CD4-positive, alpha-beta T cell treated with Interleukin-15 for 1 hour (primary cell): ENCODE results near the gene NEGR1.
"Not testable (repeated sequence)": the region's sequence is repeated elsewhere in the genome, so short reads cannot be mapped to it uniquely, and the experiment has no call there.

Experiments
- DNase-seq: peaks from one replicate; pipeline ENCODE4 v3.0.0-alpha.2; 2020

Gene NEGR1

DNA sequence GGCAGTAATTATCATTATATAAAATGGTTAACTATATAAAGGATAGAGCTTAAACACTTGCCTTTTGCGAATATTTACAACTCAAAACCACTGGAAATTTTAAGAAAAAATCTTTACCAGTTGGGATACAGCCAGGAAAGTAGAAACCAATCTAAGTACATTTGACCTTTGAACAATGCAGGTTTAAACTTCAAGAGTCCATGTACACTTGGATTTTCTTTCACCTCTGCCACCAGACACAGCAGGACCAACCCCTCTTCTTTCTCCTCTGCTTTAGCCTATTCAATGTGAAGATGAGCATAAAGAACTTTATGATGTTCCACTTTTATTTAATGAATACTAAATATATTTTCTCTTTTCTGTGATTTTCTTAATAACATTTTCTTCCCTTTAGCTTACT, 361.1 kb downstream of the NEGR1 start:
- no peak for DNase-seq

DNA sequence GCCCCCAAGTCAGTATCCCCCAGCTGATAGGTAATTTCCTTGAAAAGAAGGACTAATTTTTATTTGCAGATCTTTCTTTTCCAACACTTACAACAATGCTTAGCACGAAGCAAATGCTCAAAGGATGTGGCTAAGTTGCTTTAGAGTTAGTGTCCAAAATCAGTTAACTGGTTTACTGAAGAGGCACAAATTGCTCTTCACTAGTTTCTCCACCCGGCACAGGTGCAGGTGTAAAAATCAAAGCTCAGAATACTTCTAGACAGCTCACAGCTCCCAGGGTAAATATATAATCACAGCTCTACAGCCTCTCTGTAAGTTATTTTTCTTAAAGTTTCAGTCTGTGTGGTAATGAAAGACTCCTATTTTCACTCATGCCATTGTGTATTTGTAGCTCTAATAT, 361.8 kb downstream of the NEGR1 start:
- no peak for DNase-seq

DNA sequence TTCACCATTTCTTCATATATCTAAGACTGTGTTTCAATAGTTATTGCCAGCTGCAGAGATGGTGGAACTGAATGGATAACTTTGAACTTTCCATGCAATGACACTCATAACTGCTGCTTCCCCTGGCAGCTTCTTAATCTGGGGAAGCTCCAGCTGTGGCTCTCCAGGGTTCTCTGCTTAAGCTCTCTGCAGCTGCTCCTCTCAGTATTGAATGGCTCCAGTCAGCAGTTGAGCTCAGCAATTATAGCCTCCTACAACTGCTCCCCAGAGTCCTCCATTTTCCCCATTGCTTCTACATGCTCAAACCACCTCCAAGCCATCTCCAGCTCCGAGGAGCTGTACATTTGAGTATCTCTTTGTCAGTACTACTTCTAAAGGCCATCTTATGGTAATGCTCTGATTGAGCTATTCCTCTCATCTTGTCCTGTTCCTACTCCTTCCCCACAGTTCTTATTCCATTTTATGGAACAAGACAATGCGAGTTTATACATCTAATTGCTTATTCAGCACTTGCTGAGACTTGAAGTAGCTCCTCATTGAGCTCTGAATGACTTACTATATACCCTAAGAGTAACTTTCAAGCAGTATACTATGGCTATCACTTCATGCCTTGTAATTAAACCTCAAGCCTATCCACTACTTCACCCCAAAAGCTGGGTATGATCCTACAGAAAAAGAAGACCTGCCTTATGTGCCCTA, 362.4 kb downstream of the NEGR1 start:
- no peak for DNase-seq

DNA sequence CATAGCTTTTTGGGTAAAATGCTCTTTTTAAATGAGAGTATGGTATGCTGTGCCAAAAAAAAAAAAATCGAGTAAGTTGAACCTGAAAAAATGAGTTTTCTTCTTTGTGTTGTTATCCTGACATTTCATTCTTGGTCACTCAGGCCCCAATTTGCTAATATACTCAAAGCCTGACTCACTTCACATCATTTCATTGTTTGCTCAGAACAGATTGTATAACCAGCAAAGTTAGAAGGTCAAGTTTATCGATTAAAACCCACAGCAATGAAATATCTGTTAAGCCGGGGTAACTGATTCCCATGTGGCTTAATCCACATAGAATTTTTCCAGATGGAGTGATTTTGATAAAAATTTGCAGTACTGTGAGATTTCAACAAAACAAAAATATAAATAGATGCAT, 363.7 kb downstream of the NEGR1 start:
- DNase-seq: no peak

DNA sequence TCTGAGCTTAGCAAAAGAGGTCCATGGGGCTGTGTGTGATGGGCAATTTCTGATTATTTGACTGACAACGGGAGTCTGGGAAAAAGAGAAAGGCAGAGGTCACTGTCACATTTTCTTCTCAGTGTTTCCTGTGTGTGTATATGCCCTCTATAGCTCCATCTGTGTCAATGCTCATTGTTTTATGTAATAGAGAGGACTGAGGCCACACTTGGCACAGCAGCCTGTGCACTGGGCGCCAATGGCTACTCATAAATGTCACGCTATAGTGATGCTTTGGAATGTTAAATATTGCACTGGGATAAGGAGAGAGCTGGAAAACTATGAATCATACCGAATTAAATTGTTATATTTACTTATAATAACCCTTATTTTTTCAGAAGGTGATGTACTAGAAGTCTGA, 365.4 kb downstream of the NEGR1 start:
- no peak for DNase-seq

DNA sequence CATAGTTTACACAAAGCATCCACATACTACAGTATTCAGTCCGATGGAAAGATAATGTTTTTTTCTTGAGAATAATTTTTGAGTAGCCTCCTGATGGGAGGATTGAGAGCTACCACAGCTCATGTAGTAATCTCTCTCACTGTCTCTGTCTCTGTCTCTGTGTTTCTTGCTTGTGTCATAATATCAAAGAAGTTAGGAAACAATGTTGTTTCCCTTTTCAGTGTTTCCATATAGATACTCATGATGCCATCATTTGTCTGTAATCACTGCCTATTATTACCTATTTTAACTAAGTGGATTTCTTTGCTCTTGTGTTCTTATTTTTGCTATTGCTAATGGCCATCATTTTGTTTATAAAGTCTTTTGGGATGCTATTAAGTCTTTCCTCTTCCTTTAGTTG, 367.7 kb downstream of the NEGR1 start:
- no peak for DNase-seq

DNA sequence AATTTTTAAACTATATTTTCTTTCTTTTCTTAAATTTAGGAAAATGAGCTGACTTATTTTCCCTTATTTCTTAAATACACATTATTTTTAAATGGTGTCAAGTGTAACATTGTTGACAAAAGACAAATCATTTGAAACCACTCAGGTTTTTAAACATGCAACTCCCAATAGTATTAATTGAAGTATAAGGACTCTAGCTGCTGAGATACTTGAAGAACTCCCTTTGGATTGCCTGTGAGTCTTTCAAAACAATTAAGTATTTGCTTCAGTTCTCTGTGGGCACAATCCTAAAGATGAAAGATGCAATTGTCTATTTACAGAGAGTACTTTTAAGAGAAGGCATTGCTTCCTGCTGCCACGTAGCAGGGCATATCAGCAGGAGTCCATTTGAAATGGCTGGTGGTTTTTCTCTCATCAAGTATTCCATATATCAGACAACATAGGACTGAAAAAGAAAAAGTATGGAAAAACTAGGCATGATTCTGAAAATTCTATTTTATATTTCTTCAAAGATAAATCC, 373.4 kb downstream of the NEGR1 start:
- DNase-seq: no peak

DNA sequence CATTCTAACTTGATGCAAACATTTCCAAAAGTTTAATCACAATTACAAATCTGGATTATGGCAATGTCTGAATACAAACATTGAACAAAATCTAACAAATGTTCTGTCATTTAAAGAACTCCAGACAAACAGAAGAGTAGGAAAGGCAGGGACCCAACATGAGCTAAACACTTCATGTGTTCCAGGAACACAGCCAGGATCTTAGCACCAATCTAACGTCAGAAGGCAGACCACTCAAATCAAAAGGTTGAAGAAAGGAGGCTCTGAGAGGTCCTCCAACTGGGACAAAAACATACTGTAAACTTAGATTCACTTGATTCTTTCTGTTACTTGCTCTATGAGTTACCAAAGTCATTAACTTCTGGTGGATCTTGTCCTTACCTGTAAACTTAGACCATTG, 374.0 kb downstream of the NEGR1 start:
- no peak for DNase-seq

DNA sequence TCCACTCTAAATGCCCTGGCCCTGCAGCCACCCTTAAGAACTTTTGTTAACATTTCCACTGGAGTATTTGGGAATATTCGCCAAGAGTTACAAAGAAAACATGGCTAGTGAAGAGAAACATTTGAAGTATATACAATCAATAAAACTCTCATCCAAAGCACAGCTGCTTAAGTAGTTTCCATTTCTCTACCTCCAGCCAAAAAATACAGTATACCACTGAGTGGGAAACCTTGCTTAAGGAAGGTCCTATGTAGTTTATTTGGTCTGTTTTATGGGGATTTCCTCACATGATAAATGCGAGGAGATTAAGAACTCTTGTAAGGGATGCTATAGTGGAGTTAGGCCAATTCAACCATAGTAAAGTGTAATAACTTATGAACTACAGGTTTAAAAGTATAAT, 382.5 kb downstream of the NEGR1 start:
- DNase-seq: no peak

DNA sequence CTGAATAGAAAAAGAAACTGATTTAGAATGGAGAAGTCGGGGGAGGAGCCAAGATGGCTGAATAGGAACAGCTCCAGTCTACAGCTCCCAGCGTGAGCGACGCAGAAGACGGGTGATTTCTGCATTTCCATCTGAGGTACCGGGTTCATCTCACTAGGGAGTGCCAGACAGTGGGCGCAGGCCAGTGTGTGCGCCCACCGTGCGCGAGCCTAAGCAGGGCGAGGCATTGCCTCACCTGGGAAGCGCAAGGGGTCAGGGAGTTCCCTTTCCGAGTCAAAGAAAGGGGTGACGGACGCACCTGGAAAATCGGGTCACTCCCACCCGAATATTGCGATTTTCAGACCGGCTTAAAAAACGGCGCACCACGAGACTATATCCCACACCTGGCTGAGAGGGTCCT, 394.2 kb downstream of the NEGR1 start:
- DNase-seq: not testable (repeated sequence)

DNA sequence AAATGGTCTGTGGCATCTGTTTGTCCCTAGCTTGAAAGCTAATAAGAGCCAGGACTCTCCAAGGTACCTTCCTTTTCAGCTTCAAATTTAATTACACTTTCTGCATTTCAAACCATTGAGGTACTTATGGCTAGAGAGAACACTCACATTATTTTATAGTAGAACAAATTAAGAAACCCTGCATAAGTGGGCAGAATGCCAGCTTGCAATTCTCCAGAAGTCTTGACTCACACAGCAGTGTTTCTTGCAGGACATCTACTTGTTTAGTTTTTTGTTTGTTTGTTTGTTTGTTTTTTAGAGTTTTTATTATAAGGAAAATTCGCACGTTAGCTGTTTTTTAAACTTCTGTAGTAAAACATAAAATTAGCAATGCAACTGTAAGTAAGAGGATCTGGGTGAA, 397.2 kb downstream of the NEGR1 start:
- DNase-seq: no peak

DNA sequence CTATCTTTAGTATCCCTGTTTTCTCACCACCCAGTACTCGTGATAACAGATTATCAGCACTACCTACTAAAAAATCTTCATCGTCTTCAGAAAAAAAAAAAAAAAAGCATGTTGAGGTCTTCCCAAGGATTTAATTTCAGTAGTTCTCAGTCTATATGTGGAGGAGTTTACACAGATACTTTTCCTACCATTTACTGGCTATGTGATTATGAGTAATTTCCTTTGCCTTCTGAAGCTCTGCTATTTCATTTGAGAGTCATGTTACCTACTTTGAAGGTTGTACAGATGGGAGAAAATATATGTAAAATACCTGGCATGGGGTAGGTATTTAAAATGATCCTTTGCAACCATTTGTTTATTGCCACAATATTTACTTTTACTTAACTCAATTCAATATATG, 399.7 kb downstream of the NEGR1 start:
- no peak for DNase-seq

DNA sequence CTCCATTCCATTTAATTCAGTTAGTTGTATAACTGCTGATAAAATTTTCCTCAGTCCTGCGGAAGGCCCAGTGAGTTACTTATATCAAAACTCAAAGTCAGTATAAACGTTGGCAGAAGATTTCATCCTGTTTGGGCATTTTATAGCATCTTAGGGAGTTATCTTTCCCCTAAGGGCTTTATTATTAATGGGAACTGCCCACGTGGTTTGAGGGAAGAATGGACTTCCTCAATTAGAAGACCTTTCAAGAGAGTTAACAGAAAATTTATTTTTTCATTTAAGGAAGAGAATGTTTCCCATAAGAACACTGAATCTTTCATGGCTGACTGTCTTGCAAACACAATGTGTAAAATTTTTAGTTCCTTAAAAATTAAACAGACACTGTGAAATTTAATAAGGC, 400.1 kb downstream of the NEGR1 start:
- DNase-seq: no peak

DNA sequence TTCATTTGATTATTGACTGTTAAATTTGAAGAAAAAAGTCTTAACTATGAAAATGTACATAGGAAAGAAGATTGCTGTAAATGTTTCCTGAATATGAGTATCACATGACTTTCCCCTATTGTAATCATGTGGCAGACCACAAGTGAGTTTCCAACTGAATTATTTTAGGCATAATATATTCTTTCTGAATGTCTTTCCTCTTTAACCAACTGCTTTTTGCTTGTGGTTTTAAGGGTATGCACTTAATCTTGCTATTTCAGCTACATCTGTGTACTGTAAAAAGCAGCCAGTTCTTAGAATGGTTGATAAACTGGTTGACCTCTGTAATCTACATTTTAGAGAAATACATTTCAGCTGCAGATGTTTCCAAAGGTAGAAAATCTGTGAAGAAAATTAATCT, 400.7 kb downstream of the NEGR1 start:
- DNase-seq: no peak

DNA sequence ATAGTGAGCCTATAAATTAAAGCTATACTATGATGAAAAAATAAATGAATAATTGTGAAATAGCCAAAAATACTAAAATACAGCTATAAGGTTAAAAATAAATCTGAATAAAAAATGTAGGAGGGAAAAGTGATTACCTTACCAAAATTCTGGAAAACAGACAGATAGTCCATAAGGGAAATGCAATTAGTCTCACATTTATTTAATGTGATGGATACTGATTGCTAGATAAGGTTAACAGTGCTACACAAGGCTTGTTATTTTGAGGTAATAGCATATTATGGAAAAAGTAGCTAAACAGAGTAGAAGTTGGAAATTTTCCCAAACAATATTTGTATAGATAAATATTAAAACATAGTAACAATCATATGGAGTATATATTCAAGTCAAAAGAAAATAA, 413.0 kb downstream of the NEGR1 start:
- no peak for DNase-seq

DNA sequence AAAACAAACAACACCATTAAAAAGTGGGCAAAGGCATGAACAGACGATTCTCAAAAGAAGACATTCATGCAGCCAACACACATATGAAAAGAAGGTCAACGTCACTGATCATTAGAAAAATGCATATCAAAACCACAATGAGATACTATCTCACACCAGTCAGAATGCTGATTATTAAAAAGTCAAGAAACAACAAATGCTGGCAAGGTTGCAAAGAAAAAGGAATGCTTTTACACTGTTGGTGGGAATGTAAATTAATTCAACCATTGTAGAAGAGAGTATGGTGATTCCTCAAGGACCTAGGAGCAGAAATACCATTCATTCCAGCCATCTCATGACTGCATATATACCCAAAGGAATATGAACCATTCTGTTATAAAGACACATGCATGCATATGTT, 419.6 kb downstream of the NEGR1 start:
- no peak for DNase-seq

DNA sequence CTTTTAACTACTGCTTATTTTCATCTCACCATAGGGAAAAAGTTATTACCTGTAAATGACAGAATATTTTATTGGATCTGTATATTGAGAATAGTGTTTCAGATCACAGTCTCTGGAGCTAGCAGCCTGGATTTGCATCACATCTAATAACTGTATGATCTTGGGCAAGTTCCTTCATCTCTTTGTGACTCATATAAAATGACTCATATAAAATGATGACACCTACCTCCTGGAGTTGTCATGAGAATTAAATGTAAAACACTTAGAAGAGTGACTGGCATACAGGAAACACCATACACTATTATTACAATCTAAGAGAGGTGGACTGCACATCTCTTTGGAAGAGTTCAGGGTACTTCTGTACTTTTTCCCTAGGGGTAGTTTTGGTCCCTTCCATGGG, 421.3 kb downstream of the NEGR1 start:
- DNase-seq: no peak

DNA sequence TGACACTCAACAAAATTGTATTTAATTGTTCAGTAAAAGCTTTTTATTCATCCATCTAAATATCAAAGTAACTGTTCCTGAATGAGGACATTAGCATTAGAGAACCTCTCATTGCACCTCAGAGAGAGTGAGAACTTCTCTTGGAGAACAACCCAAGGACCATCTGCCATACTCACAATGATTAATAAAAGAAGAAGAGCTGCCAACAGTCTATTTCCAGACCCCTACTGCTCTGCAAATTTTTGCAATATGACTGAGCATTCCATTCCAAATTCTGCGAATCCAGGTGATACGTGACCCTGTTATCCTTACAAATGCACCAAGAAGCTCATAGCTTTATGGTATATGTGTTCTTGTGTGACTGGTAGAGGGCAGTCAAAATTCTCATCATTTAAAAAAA, 422.5 kb downstream of the NEGR1 start:
- no peak for DNase-seq

DNA sequence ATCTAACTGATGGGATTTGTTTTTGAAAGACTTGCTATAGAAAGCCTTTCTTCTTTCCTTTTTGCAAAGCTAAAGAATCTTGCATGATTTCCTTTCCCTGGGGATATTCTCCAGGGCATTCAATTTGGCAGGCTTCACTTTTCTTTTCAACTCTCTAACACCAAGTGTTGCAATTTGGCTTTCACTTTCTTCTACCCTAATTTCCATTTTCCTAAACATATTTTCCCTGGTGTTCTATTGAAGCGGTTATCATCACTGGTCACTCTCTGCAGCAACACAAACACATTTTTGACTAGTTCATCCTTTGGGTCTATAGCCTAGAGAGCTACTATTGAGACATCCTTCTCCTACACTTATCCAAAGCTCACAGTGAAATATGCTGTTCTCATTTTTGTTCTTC, 424.5 kb downstream of the NEGR1 start:
- DNase-seq: no peak

DNA sequence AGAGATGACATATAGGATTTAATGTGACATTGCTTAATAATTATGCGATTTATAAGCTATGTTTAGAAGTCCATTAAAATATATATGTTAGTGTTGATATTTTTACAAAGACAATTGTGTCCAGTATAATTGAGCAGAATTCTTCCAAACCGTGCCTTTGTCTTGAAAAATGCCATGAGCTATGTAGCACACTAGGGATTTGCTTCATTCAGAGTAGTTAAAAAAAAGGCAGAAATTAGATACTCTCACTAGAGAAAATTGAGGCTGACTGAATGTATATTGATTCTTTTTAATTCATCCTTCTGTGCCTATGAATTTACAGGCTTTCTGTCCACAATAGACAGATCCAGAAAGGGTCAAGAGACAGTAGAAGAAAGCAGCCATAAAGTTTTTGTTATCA, 429.0 kb downstream of the NEGR1 start:
- no peak for DNase-seq

DNA sequence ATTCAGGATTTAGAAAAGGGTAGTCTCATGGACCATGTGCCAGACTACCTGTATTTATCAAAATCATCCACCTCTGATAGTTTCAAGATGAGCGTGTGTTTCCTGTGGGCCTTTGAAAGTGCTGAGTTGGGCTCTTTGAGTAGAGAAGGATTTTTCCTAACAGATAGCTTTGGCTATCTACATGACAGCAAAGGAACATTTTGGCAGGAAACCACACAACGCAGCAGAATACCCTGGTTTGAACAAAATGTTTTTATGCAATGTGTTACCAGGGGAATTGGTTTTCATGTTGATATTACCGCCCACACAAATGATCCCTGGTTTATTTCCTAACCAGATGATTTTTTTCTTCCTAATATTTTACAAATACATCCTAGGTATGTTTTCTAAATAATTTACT, 431.4 kb downstream of the NEGR1 start:
- no peak for DNase-seq

DNA sequence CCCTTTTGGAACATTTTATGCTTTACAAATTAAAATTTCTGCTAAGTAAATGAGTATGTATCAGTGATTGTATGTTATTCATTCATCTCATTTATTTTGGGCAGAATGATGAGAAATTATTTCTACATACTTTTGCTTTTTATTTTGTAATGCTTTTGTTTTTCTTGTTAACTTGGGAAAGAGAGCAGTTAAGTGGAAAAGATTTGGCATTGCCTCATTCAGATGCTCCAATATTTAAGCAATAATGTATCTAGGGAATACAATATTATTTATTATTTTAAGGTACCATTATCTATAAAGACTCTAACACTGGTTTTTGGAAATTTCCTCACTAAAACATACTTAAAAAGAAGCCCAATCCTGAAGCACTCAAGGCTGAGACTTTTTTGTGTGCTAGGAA, 431.8 kb downstream of the NEGR1 start:
- DNase-seq: no peak

DNA sequence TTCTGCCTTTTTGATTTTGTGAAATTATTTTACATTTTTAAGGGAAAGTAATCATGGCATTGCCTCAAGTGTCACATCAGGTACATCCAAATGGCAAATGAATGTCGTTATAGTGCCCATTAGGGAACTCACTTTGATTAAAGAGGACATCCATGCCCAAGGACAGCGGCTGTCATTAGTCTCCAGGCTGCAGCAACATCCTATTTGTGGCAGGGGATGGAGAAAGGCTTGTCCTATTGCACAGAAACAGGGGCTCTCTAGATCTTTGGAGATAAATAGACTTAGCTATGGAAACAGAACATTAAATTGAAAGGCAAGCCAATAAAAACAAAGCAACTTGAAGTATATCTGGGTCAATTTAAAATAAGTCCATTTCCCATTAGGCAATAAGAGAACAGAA, 439.3 kb downstream of the NEGR1 start:
- DNase-seq: no peak

DNA sequence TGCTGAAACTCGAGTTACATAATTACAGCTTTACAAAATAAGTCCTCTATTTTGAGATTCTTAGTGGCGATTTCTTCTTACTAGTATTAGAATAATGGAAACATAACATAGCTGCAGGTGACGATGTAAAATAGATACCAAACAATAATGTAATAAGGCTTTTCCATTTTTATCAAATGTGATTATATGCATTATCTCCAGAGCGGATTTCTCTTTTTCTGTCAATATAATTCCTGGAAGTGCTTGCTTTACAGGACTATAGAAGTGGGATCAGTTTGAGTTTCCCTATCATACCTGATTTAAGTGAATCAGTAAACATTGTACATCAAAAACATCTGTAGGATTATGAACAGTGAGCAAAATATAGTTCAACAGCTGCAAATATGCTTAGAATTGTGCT, 442.5 kb downstream of the NEGR1 start:
- DNase-seq: no peak

DNA sequence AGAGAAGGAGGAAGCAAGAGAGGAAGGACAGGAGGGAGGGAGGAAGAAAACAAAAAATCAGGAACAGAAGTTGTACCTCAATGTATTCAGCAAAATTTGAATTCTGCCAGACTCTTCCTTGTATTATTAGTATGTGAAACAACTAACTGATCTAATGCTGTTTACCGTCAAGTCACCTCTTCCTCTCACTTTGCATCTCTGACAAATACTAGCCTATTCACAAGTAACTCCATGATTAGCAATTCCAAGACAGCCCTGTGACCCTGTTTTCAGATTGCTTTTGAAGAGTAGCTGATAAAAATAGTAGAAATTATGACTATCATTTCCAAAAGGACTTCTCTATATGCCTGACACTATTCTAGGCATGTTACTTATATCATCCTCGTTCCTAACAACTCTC, 445.4 kb downstream of the NEGR1 start:
- DNase-seq: no peak

DNA sequence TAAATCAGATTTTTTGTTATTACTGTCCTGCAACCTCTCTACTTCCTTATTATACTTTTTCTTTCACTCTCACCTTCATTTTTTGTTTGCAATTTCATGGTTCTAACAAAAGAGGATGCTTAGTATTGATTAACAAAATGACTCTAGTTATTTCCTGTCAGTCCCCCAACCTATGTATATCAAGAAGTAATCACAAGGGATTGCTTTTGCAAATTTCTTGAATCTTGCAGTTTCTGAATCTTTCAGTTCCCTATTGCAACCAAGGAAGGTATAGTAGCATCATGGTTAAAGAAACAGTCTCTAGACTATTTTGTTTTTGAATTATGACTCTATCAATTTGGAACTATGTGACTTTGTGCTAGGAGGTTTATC, 446.9 kb downstream of the NEGR1 start:
- no peak for DNase-seq
